HL-60 (cell line): ENCODE results near the gene TSKS.

Experiments
- DNase-seq, 2 experiments: peaks; one replicate each; pipeline ENCODE4 v3.0.0-alpha.2; 2010 to 2020; ENCODE audit warnings: low read depth in 1 of 2, low spot score in 1 of 2
- H3K27ac ChIP-seq: fragments of 250-450 bp; sonication (Bioruptor Pico); replicated peaks from 2 replicates; pipeline ENCODE4 v1.5.1; 2020; ENCODE audit warnings: mild to moderate bottlenecking, moderate library complexity
- H3K27me3 ChIP-seq: fragments of 250-450 bp; sonication (Bioruptor Pico); 2 replicates; pipeline ENCODE4 v1.5.1; 2021; ENCODE audit warnings: mild to moderate bottlenecking, moderate library complexity; ENCODE audit not compliant: insufficient read depth, poor library complexity, severe bottlenecking
- H3K4me3 ChIP-seq: replicated peaks from 2 replicates; pipeline ENCODE4 v1.5.1; 2011; ENCODE audit warnings: mild to moderate bottlenecking, control low read depth, low read length; ENCODE audit not compliant: insufficient read depth
- CTCF ChIP-seq: IDR thresholded peaks from one replicate; pipeline ENCODE4 v1.5.1; 2011; ENCODE audit warnings: low read length, control low read depth, inconsistent platforms; ENCODE audit not compliant: insufficient read depth
- GABPA ChIP-seq: IDR thresholded peaks from 2 replicates; pipeline ENCODE4 v1.6.1; 2012; ENCODE audit warnings: low read depth
- POLR2AphosphoS5 ChIP-seq: IDR thresholded peaks from 2 replicates; pipeline ENCODE4 v1.6.1; 2012; ENCODE audit warnings: low read depth
- REST ChIP-seq: IDR thresholded peaks from 2 replicates; pipeline ENCODE4 v1.6.1; 2012; ENCODE audit warnings: low read depth; ENCODE audit not compliant: insufficient replicate concordance
- SPI1 ChIP-seq: IDR thresholded peaks from 2 replicates; pipeline ENCODE4 v1.6.1; 2012; ENCODE audit warnings: low read depth, mild to moderate bottlenecking, borderline replicate concordance

The TSKS gene

GRCh38 chr19:49699364-49699763, 63.7 kb downstream of the TSKS start:
- Histone ChIP-seq H3K4me3 (no peak overlapping the region), H3K27me3 (peaks cover 2% of the 10 kb centered on the region), H3K27ac (no peak overlapping the region)
- TF ChIP-seq POLR2AphosphoS5 (no peak), SPI1 (no peak), CTCF (no peak), GABPA (no peak), REST (no peak)
- DNase-seq = no peak

- no peak overlapping the region for H3K4me3 ChIP-seq
- no peak overlapping the region for H3K27ac ChIP-seq
- no peak for TF ChIP-seq REST
- no peak for TF ChIP-seq POLR2AphosphoS5
- peaks cover 2% of the 10 kb centered on the region for H3K27me3 ChIP-seq
- DNase-seq = no peak
Measured at GRCh38 chr19:49696865-49697264, 66.2 kb downstream of the TSKS start.

- TF ChIP-seq GABPA = no peak
- no peak for TF ChIP-seq SPI1
- no peak for TF ChIP-seq POLR2AphosphoS5
- TF ChIP-seq CTCF = no peak
- no peak for TF ChIP-seq REST
- H3K27me3 ChIP-seq = no peaks in the 10 kb centered on the region
- no peak for DNase-seq
- H3K4me3 ChIP-seq = no peak overlapping the region
- no peak overlapping the region for H3K27ac ChIP-seq
Measured at GRCh38 chr19:49696115-49696514, 67.0 kb downstream of the TSKS start.

- DNase-seq = no peak
- Histone ChIP-seq H3K27ac (no peak overlapping the region), H3K27me3 (no peaks in the 10 kb centered on the region), H3K4me3 (no peak overlapping the region)
- TF ChIP-seq SPI1 = no peak
- no peak for TF ChIP-seq CTCF
- no peak for TF ChIP-seq POLR2AphosphoS5
- peak; percentile 48; the same call in 1 of the 2 replicates for TF ChIP-seq GABPA
- TF ChIP-seq REST = no peak
Measured at GRCh38 chr19:49692147-49692506, 71.0 kb downstream of the TSKS start.
